IPS-NIHi11 (cell line): ENCODE results near the gene NUP107.
"Not testable (repeated sequence)": the region's sequence is repeated elsewhere in the genome, so short reads cannot be mapped to it uniquely, and the experiment has no call there.

Experiments used
- DNase-seq: peaks from one replicate; pipeline ENCODE4 v3.0.0; 2012; ENCODE audit warnings: mixed read lengths, low spot score

NUP107 gene

DNA sequence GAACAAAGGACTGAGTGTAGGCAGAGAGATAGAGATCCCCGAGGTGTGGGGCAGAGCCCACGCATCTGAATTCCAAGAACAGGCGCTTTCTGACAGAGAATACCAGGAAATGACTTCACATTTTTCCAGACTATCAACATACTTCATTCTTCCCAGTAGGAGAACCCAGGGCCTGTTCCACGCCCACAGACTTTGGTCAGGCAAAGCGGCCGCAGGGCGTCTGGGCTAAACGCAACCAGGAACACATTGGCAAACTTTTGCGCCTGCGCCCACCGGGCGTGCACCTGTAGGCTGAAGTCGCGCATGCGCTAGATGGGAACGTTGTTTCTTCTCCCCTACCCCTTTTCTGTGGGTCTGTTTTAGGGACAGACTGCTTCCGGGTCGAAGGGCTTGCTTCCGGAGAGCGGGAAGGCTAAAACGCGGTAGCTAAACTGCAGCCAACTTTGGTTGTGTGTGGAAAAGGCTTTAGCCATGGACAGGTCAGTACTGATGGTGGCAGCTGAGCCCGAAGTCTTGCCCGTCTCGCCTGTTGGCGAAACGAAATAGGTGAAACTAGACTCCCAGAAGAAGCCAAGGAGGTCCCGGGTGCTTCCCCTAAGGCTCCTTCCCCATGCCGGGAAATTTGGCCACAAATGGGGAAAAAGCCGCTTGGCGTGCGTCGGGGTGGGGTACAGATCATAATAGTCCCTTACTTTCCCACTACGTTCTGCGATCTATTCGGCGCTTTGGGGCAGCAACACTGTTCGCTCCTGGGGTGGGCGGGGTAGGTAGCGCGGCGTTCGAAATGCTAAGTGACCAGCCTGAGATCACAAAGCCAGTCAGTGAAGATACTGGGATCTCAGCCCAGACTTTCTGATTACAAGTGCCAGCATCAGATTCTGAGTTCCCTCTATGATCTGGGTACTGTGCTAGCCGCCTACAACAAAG is at the start of gene NUP107:
TSS of gene NUP107 (plus strand) at position 384 of the 927 bp plus-strand sequence. CDS start at position 472, 88 bp downstream.
- DNase-seq: peak; percentile 95

DNA sequence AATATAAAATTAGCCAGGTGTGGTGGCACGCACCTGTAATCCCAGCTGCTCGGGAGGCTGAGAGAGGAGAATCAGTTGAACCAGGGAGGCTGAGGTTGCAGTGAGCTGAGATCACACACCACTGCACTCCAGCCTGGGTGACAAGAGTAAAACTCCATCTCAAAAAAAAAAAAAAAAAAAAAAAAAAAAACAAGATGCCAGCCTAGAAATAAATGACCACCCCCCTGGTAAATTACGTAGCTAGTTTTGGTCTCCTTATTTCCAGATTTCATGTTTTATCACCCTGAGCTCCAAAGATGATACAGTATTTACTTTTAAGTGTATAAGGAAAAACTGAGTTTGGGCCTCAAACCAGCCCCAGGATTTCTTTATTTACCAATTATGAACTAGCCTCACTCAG is 49.3 kb upstream of the NUP107 start:
- not testable (repeated sequence) for DNase-seq

DNA sequence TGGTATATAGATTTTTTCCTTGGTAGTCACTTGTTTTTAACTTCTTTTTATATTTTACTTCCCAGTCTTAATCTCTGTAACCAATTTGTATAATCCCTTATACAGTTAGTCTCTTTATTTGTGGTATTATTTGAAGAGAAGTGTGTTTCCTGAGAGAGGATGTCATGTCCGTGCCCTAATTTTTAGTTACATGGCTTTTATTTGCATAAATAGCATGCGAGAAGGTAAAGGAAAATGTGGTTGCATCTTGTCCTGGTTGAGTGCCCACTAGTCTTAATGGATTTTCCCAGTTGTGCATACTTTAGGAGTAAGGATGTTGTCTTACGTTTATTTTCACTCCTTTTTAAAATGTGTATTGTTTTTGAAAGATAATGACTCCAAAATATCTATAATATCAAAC is 48.6 kb upstream of the NUP107 start:
- DNase-seq: no peak

DNA sequence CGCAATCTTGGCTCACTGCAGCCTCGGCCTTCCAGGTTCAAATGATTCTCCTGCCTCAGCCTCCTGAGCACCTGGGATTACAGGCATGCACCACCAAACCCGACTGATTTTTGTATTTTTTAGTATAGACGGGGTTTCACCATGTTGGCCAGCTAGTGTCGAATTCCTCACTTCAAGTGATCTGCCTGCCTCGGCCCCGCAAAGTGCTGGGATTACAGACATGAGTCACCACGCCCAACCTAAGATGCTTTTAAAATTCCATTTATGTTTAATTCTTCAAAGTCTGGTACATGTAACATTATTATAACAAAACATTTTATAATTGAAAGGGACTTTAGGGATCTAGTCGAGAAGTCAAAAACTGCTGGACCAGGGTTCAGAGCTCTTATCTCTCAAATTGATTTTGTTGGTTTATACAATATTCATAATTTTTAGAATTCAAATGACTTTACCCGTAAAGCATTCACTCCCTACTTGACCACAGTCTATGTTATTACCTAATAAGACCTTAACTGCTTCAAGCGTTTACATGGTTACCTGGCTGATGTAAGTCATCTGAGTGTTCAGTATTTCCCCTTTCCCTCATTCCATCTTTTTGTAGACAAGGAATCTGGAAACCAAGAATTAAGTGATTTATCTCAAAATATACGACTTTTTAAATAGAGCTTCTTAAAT is 47.9 kb upstream of the NUP107 start:
- no peak for DNase-seq

DNA sequence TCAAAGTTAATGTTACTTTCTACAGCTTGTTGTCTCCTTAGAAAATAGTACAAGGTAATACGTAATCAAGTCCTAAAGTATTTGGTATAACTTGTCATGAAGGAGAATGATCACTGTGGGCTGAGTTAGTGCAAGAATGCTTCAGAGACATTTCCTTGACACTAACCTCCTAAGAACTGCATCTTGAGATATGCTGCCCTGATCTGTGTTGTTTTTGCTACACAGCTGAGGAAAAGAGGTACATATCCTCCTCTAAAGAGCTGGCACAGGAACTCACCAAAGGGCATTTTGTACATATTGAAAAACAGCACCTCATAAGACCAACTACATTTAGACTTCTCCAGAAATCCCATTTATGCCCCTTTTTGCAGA is 47.4 kb upstream of the NUP107 start:
- DNase-seq: no peak

DNA sequence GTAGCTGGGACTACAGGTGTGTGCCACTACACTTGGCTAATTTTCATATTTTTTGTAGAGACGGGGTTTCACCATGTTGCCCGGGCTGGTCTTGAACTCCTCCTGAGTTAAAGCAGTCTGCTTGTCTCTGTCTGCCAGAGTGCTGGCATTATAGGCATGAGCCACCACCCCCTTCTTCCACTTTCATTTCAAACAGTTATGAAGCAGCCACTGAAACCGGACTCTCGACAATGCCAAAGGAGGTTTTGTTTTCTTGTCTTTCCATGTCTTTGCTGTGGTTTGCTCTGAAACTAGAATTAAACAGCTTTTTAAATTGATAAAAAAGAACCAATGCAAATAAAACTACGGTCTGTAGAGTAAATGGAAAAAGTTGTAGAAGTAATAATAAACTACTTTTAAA is 45.6 kb upstream of the NUP107 start:
- no peak for DNase-seq

DNA sequence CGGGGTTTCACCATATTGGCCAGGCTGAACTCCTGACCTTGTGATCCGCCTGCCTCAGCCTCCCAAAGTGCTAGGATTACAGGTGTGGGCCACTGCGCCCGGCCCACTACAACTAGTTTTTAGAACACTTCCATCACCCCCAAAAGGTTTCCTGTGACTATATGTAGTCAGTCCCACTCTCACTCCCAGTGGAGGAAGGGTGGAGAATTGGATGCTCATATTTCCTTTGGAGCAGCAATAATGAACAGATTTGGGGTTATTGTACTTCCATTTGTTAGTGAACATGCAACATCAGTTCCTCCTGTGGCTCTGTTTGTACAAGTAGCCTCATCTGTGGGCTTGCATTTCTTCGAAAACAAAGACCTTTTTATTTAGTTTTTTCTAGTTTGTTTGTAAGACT is 40.3 kb upstream of the NUP107 start:
- DNase-seq: no peak

DNA sequence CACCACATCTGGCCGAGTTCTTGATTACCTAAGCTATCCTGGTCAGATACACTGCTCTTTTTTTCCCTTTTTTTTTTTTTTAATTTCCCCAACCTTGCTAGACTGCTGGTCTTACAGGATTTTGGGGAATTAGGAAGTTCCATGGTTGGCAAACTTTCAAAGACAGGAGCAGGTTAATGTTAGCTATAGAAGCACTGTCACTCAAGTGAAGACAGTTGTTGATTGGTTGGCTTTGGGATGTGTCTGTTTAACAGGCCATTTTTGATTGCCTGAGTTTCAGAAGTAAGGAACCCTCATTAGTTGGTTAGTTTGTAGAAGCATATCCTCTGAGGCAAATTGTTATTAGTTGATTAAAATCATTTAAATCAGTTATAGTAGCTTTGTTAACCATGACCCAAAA is 39.3 kb upstream of the NUP107 start:
- DNase-seq: no peak

DNA sequence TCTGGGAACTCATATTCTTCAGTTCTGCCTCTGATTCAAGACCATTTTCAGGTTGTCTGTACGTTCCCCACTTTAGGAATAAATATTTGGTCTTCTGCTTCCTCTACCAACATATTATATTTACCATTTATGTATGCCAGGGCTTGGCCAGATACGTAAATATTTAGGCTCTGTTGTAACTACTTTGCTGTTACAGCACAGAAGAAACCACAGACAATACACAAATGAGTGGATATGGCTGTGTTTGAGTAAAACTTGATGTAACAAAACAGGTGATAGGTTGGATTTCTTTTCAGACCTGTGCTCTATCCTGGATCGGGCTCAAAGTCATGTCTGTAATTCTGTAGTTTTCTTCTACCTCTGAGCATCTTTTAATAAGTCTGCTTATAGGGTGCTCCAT is 38.6 kb upstream of the NUP107 start:
- no peak for DNase-seq

DNA sequence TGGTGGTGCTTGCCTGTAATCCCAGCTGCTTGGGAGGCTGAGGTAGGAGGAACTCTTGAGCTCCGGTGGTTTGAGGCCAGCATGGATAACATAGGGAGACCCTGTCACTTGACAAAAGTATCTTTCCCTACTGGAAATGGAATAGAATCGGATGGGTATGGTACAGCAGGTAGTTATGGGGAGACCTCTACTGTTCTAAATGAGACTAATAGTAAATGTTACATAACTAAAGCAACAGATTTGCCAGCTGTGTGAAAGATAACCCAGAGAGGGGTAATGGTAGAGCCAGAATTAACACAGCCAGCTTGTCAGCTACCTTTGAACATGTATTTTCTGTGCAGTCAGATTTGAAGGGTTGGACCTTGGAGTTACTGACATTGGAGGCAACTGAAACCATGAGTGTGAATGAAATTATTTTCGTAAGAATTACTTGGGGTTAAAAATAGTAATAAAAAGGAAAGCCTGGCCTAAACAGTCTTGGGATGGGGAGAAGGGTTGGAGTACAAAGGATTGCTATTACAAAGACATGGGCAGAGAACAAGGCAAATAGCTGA is 21.7 kb upstream of the NUP107 start:
- DNase-seq: no peak

DNA sequence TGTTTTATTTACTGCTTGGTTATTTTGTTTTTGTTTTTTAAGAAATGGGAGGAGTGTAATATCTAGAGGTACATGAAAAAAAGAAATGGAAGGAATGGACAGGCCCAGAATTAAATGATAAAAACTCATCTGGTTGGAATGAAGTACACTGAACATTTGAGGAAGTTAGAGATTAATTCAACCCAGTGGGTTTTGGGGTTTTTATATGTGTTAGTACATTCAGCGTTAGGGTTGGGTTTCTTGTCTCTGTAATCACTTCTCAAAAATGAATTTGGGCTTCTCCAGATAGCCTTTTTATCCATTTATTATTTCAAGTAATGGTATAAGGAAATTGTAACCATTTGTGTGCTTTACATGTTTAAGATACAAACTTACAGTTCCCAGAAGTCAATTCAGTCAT is 19.5 kb upstream of the NUP107 start:
- no peak for DNase-seq

DNA sequence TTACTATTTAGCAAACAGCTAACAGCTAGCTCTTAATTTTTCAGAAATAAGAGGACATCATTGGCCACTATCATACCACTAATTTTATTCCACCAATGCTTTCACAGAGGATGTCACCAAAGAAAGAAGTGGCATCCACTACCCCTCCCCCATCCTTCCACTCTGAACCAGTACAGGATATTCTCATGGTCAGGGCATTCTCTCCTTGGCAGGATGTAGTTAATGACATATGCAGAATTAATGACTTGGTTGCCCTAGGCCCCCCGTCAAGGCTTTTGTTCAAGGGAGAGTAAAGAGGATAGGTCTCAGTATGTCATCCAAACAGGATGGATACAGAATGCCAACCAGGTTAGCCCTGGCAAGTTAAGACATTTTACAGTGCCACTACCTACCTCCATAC is 18.9 kb upstream of the NUP107 start:
- no peak for DNase-seq

DNA sequence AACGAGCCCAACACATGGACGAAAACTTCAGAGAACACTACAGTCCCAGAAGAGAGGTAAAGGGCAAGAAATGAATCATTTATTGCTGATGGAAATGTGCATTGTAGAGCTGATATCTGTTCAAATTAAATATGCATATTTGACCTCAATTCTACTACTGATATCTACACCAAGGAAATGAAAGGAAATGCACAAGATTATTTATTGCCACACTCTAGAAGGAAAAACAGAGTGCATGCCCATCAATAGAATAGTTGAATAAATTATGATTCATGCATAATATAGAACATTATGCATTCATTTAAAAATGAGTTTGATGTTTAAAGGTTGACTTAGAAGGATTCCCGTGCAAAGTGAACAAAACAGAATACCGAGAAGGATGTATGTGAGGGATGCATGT is 15.6 kb upstream of the NUP107 start:
- no peak for DNase-seq

DNA sequence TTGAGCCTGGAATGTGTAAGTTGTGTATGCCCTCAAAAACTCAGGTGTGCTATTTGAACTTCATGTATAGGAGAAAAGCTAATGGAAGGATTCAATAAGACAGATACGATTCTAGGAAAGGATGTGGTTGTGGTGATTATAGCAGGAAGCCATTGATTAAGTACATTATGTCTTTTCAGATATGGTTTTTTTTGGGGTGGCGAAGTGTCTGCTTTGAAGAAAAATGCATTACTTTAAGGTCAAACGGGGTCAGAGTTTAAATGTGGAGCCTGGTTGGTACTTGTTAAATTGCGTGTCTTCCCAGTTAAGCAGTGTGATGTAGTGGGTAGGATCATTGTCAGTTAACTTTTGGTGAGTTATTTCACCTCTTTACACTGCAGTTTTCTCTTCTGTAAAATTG is 13.0 kb upstream of the NUP107 start:
- DNase-seq: no peak

DNA sequence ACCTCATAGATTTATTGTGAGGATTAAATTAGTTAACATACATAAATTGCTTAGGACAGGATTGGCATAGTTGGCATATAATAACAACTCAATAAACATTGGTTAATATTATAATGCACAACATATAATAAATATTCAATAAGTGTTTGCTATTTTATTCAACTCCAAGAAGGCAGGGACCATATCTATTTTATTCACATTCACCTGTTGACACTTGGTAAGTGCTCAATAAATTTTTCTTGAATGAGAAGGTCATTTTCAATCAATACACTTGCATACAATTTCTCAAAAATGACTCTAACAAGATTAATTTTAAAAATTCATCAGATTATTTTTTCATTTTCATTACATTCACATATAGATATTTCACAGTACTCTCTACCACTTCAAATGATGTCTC is 12.4 kb upstream of the NUP107 start:
- DNase-seq: no peak

DNA sequence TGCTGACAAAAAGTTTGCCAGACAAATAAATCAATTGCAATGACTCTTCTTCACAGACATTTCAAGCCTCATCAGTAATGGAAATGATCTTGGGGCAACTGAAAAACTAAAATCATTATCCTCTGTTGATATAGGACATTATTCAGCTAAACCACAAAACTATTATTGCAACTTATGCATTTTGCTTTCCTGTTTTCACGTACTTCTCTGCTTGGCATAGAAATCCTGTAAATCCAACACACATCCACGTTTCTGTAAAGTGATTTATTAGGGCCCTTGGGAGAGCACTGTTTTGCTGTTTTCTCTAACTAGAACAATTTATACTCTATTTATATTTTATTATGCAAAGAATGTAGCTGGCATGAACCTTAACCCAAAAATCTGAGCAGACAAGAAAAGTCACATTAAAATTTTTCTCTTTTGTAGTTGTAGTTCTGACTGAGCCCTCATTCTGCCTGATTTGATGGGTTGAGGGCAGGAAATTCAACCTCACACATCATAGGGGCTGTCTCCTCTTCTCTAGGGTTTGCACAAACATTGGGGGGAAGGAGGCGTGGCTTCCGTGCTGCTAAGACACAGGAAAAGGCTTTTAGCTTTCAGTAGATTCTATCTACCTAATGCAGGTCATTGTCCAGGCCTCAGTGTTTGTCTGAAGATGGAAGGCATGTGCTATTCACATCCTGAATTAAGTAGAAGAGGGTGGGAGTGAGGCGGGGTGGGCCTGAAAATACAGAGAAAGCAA is 11.5 kb upstream of the NUP107 start:
- DNase-seq: peak; percentile 14

DNA sequence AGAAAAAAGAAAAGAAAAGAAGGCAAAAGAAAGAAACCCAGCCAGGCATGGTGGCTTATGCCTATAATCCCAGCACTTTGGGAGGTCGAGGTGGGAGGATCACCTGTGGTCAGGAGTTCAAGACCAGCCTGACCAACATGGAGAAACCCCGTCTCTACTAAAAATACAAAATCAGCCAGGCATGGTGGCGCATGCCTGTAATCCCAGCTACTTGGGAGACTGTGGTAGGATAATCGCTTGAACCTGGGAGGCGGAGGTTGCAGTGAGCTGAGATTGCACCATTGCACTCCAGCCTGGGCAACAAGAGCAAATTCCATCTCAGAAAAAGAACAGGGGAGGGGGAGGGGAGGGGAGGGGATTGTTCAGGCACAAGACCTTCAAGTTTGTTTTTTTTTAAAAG is 9.9 kb upstream of the NUP107 start:
- not testable (repeated sequence) for DNase-seq

DNA sequence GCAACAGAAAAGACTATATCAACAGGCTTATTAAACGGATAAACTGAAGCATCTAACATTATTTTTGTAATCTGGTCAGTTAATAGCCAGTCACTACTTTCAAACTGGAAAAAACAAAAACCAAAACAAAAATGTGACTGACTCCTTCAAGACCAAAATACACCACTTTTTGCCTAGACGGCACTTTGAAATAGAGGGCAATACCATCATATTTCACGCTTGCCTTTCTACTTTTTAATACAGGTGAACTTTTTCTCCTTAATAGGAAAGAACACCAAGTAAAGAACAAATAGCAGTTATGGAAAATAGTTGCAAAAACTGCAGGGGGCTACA is 550 bp upstream of the NUP107 start:
- DNase-seq: no peak

DNA sequence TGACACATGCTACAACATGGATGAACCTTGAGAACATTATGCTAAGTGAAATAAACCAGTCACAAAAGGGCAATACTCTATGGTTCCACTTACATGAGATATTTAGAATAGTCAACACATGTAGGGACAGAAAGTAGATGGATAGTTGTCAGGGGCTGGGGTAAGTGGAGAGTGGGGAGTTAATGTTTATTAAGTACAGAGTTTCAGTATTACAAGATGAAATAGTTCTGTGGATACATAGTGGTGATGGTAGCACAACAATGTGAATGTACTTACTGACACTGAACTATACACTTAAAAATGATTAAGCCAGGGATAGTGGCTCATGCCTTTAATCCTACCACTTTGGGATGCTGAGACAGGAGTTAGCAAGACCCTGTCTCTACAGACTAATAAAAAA is 8.7 kb downstream of the NUP107 start:
- no peak for DNase-seq

DNA sequence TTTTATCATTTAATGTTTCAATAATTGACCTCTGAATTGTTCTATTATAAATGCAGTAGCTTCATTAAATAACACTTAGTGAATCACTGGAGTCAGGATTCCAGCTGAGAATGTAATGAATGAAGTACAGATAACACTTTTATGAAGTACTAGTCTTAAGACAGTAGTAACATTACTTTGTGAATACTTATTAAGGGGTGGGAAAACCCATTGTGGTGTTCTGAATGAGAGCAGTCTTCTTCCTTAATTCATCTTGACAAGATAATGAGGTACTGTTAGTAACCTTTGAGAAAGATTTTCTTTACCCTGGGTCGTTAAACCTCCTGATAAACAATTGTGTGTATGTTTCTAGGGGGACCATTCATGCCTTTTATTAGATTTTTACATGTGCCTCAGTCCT is 12.7 kb downstream of the NUP107 start:
- DNase-seq: no peak

DNA sequence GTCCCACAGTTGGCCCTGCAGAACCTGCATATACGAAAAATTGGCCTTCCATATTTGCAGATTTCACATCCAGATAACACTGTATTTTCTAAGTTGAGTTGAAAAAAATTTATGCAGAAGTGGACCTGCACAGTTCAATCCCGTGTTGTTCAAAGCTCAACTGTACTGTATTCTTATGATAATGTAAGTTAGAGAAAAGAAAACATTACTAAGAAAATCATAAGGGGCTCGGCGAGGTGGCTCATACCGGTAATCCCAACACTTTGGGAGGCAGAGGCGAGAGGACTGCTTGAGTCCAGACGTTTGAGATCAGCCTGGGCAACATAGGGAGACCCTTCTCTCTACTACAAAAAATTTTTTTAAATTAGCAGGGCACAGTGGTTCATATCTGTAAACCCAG is 41.0 kb downstream of the NUP107 start:
- DNase-seq: no peak

DNA sequence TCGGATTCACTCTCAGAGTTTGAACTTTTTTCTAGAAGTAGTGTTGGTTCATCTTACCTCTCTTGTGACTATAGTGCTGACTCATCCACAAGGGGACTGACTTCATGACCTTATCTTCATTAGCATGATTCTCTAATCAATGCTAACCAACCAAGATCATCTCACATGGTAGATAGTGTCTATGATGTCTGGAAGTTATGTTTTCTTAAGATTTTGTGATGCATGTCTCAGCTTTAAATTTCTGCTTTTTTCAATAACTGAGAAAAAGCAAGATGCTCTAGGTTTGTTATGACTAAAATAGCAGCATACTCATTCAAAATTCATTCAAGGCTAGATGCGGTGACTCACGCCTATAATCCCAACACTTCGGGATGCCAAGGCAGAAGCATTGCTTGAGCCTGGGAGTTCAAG is 46.9 kb downstream of the NUP107 start:
- DNase-seq: no peak

DNA sequence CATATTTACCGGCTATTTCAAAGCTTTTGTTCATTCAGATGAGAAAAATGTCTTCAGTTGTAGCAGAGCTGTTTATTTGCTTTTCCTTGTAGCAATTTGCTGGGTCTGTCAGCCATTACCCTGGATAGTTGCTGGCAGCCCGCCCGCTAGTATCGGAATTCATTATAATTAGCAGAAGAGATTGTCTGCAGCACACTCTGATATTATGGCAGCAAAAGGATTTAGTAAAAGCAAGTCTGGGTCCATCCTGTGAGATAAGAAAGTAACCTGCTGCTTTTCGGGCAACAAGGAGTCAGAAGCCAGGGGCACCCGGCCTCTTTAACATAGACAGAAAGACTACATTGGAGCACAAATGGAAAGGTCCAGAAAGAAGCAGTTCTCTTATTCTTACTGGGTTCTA is 53.1 kb downstream of the NUP107 start:
- DNase-seq: no peak
